Activated T-cell treated with anti-CD3 and anti-CD28 coated beads, Interleukin-2, amount 50 U/mL, for 72 hours (primary cell): ENCODE measurements around the gene MRM2. TPM values are rescaled to one million over a fixed set of nuclear protein-coding genes. Genes with fewer than 3 reads are reported as not detected.

Experiments
- ATAC-seq, 2 donors: fragments of 150-1000 bp; cut with Tn5 transposase; replicated peaks in 1 of 2; 2 replicates each; pipeline ENCODE4 v1.10.0; 2021; ENCODE audit warnings: moderate library complexity in 2 of 2, mild to moderate bottlenecking in 1 of 2
- DNase-seq, 2 donors: peaks; one replicate each; pipeline ENCODE4 v3.0.0; 2021 to 2022; ENCODE audit warnings: mixed read lengths in 1 of 2
- H3K27ac Mint-ChIP-seq: one replicate; pipeline ENCODE4 v1.8.0; 2022; ENCODE audit warnings: mild to moderate bottlenecking, moderate library complexity, mixed read lengths
- H3K27me3 Mint-ChIP-seq: one replicate; pipeline ENCODE4 v1.8.0; 2022; ENCODE audit warnings: low read depth, mixed read lengths
- H3K36me3 Mint-ChIP-seq, 2 donors: one replicate each; pipeline ENCODE4 v1.8.0; 2022; ENCODE audit warnings: mixed read lengths in 2 of 2, mild to moderate bottlenecking in 1 of 2; ENCODE audit not compliant: insufficient read depth in 2 of 2
- H3K4me1 Mint-ChIP-seq: one replicate; pipeline ENCODE4 v1.8.0; 2022; ENCODE audit warnings: low read depth, mixed read lengths
- H3K4me3 Mint-ChIP-seq, 2 donors: one replicate each; pipeline ENCODE4 v1.8.0; 2022; ENCODE audit warnings: mild to moderate bottlenecking in 2 of 2, mixed read lengths in 2 of 2, moderate library complexity in 2 of 2
- H3K9me3 Mint-ChIP-seq, 2 donors: one replicate each; pipeline ENCODE4 v1.8.0; 2022; ENCODE audit warnings: mixed read lengths in 2 of 2
- total RNA-seq, 2 donors: library from RNA; stranded (reverse); gene quantifications; one replicate each; pipeline ENCODE4 v1.2.3, GENCODE V29; 2022

Gene MRM2
- total RNA-seq, 2 donors from 2014 or later, result 31.7 to 39.9 TPM

GRCh38 chr7:2199528-2199927, 42.5 kb downstream of the MRM2 start:
- H3K27me3 Mint-ChIP-seq, result no peaks in the 10 kb centered on the region
- DNase-seq (no peak), ATAC-seq (no peak)
- H3K36me3 Mint-ChIP-seq, result peaks cover 8 to 14% of the 10 kb centered on the region in 2 donors
- H3K27ac Mint-ChIP-seq, result no peak overlapping the region
- peaks cover 0 to 2% of the 10 kb centered on the region in 2 donors for H3K9me3 Mint-ChIP-seq
- H3K4me3 Mint-ChIP-seq, result no peak overlapping the region
- H3K4me1 Mint-ChIP-seq, result no peaks in the 10 kb centered on the region

GRCh38 chr7:2198760-2199159, 43.2 kb downstream of the MRM2 start:
- Mint-ChIP-seq H3K36me3 (peaks cover 8 to 14% of the 10 kb centered on the region in 2 donors), H3K4me3 (no peak overlapping the region), H3K27ac (no peak overlapping the region), H3K27me3 (no peaks in the 10 kb centered on the region), H3K9me3 (peaks cover 0 to 2% of the 10 kb centered on the region in 2 donors), H3K4me1 (no peaks in the 10 kb centered on the region)
- ATAC-seq (no peak), DNase-seq (no peak)

- Mint-ChIP-seq H3K27me3 (no peaks in the 10 kb centered on the region), H3K9me3 (peaks cover 0 to 2% of the 10 kb centered on the region in 2 donors), H3K36me3 (peaks cover 8 to 14% of the 10 kb centered on the region in 2 donors), H3K27ac (no peak overlapping the region), H3K4me3 (no peak overlapping the region), H3K4me1 (no peaks in the 10 kb centered on the region)
- ATAC-seq (no peak), DNase-seq (no peak)
These were observed 43.8 kb downstream of the MRM2 start for GRCh38 chr7:2198206-2198605.

- ATAC-seq (no peak), DNase-seq (no peak)
- Mint-ChIP-seq H3K27me3 (no peaks in the 10 kb centered on the region), H3K4me1 (no peaks in the 10 kb centered on the region), H3K4me3 (no peak overlapping the region), H3K36me3 (peaks cover 8 to 14% of the 10 kb centered on the region in 2 donors), H3K27ac (no peak overlapping the region), H3K9me3 (peaks cover 0 to 2% of the 10 kb centered on the region in 2 donors)
These were observed 44.4 kb downstream of the MRM2 start for GRCh38 chr7:2197436-2198155.

- peaks cover 0 to 2% of the 10 kb centered on the region in 2 donors for H3K9me3 Mint-ChIP-seq
- H3K27ac Mint-ChIP-seq, result no peak overlapping the region
- no peaks in the 10 kb centered on the region for H3K4me1 Mint-ChIP-seq
- ATAC-seq, result no peak
- peaks cover 8 to 18% of the 10 kb centered on the region in 2 donors for H3K36me3 Mint-ChIP-seq
- H3K4me3 Mint-ChIP-seq, result no peak overlapping the region
- DNase-seq, result no peak
- H3K27me3 Mint-ChIP-seq, result no peaks in the 10 kb centered on the region
These were observed 45.3 kb downstream of the MRM2 start for GRCh38 chr7:2196381-2197378.

- no peaks in the 10 kb centered on the region for H3K27me3 Mint-ChIP-seq
- DNase-seq, result no peak
- no peak overlapping the region for H3K27ac Mint-ChIP-seq
- H3K36me3 Mint-ChIP-seq, result peaks cover 8 to 18% of the 10 kb centered on the region in 2 donors
- no peak overlapping the region for H3K4me3 Mint-ChIP-seq
- ATAC-seq, result no peak
- H3K4me1 Mint-ChIP-seq, result no peaks in the 10 kb centered on the region
- peaks cover 0 to 2% of the 10 kb centered on the region in 2 donors for H3K9me3 Mint-ChIP-seq
These were observed 46.4 kb downstream of the MRM2 start for GRCh38 chr7:2195400-2196246.

GRCh38 chr7:2193575-2194305, 48.3 kb downstream of the MRM2 start:
- Mint-ChIP-seq H3K36me3 (peaks cover 10 to 19% of the 10 kb centered on the region in 2 donors), H3K27me3 (no peaks in the 10 kb centered on the region), H3K27ac (no peak overlapping the region), H3K9me3 (peaks cover 2 to 4% of the 10 kb centered on the region in 2 donors), H3K4me1 (no peaks in the 10 kb centered on the region), H3K4me3 (no peak overlapping the region)
- DNase-seq (no peak), ATAC-seq (no peak)

GRCh38 chr7:2192831-2193534, 49.0 kb downstream of the MRM2 start:
- peaks cover 2 to 4% of the 10 kb centered on the region in 2 donors for H3K9me3 Mint-ChIP-seq
- ATAC-seq (no peak), DNase-seq (no peak)
- no peaks in the 10 kb centered on the region for H3K4me1 Mint-ChIP-seq
- H3K27me3 Mint-ChIP-seq, result no peaks in the 10 kb centered on the region
- no peak overlapping the region for H3K4me3 Mint-ChIP-seq
- no peak overlapping the region for H3K27ac Mint-ChIP-seq
- peaks cover 10 to 20% of the 10 kb centered on the region in 2 donors for H3K36me3 Mint-ChIP-seq

- Mint-ChIP-seq H3K27me3 (no peaks in the 10 kb centered on the region), H3K36me3 (peaks cover 5 to 15% of the 10 kb centered on the region in 2 donors), H3K4me3 (no peak overlapping the region), H3K4me1 (no peaks in the 10 kb centered on the region), H3K27ac (no peak overlapping the region), H3K9me3 (peaks cover 0 to 4% of the 10 kb centered on the region in 2 donors)
- DNase-seq (no peak), ATAC-seq (no peak)
These were observed 51.0 kb downstream of the MRM2 start for GRCh38 chr7:2191016-2191415.

- no peak for ATAC-seq
- no peak for DNase-seq
- peaks cover 0 to 4% of the 10 kb centered on the region in 2 donors for H3K9me3 Mint-ChIP-seq
- H3K27ac Mint-ChIP-seq, result no peak overlapping the region
- H3K4me3 Mint-ChIP-seq, result no peak overlapping the region
- H3K27me3 Mint-ChIP-seq, result no peaks in the 10 kb centered on the region
- H3K36me3 Mint-ChIP-seq, result peaks cover 5 to 13% of the 10 kb centered on the region in 2 donors
- H3K4me1 Mint-ChIP-seq, result no peaks in the 10 kb centered on the region
These were observed 51.5 kb downstream of the MRM2 start for GRCh38 chr7:2190531-2190930.

GRCh38 chr7:2186166-2186565, 55.8 kb downstream of the MRM2 start:
- H3K9me3 Mint-ChIP-seq, result peaks cover 0 to 4% of the 10 kb centered on the region in 2 donors
- DNase-seq (no peak), ATAC-seq (no peak)
- no peak overlapping the region for H3K4me3 Mint-ChIP-seq
- H3K27ac Mint-ChIP-seq, result no peak overlapping the region
- H3K27me3 Mint-ChIP-seq, result no peaks in the 10 kb centered on the region
- peaks cover 6 to 12% of the 10 kb centered on the region in 2 donors for H3K36me3 Mint-ChIP-seq
- peaks cover 5% of the 10 kb centered on the region for H3K4me1 Mint-ChIP-seq
